SK-N-SH treated with all-trans-retinoic acid at 6 μM for 48 hours (cell line): ENCODE data around the gene PRR5.

ENCODE experiments used
- ATAC-seq: fragments of 200-7000 bp; cut with Tn5 transposase; 3 replicates; pipeline ENCODE4 v1.9.1; 2020; ENCODE audit warnings: mild to moderate bottlenecking, moderate library complexity
- ARNTL ChIP-seq: fragments of 450-650 bp; formaldehyde crosslinking; IDR thresholded peaks from 2 replicates; pipeline ENCODE4 v1.5.0; 2020; ENCODE audit warnings: low read depth, mild to moderate bottlenecking, moderate library complexity, borderline replicate concordance
- BACH2 ChIP-seq: fragments of 250-450 bp; sonication (Bioruptor Pico); IDR thresholded peaks from 2 replicates; pipeline ENCODE4 v1.9.0; 2021; ENCODE audit warnings: mild to moderate bottlenecking, borderline replicate concordance
- CSDC2 ChIP-seq: fragments of 250-450 bp; sonication (Bioruptor Pico); IDR thresholded peaks from 2 replicates; pipeline ENCODE4 v1.5.0; 2020; ENCODE audit warnings: mild to moderate bottlenecking, moderate library complexity
- ESRRG ChIP-seq: fragments of 250-450 bp; sonication (Bioruptor Pico); IDR thresholded peaks from 2 replicates; pipeline ENCODE4 v1.6.1; 2021; ENCODE audit warnings: mild to moderate bottlenecking
- GLIS3 ChIP-seq: fragments of 250-450 bp; sonication (Bioruptor Pico); IDR thresholded peaks from 2 replicates; pipeline ENCODE4 v1.5.0; 2020; ENCODE audit warnings: mild to moderate bottlenecking, moderate library complexity
- ISL1 ChIP-seq: fragments of 250-450 bp; sonication (Bioruptor Pico); IDR thresholded peaks from 2 replicates; pipeline ENCODE4 v2.1.2; 2022; ENCODE audit warnings: mild to moderate bottlenecking, moderate library complexity
- OSR1 ChIP-seq: fragments of 250-450 bp; sonication (Bioruptor Pico); IDR thresholded peaks from 2 replicates; pipeline ENCODE4 v1.8.0; 2022; ENCODE audit warnings: moderate library complexity, mild to moderate bottlenecking, inconsistent platforms
- PPARA ChIP-seq: fragments of 250-450 bp; sonication (Bioruptor Pico); IDR thresholded peaks from 2 replicates; pipeline ENCODE4 v1.5.0; 2020; ENCODE audit warnings: mild to moderate bottlenecking, borderline replicate concordance
- RARB ChIP-seq: fragments of 250-450 bp; sonication (Bioruptor Pico); IDR thresholded peaks from 2 replicates; pipeline ENCODE4 v1.8.0; 2021; ENCODE audit warnings: mild to moderate bottlenecking, moderate library complexity
- SNAI2 ChIP-seq: fragments of 250-450 bp; sonication (Bioruptor Pico); IDR thresholded peaks from 2 replicates; pipeline ENCODE4 v1.5.0; 2020; ENCODE audit warnings: mild to moderate bottlenecking, moderate library complexity
- TCF4 ChIP-seq: fragments of 250-450 bp; sonication (Bioruptor Pico); IDR thresholded peaks from 2 replicates; pipeline ENCODE4 v1.8.0; 2021; ENCODE audit warnings: mild to moderate bottlenecking, moderate library complexity, borderline replicate concordance
- TOX ChIP-seq: fragments of 250-450 bp; sonication (Bioruptor Pico); IDR thresholded peaks from 2 replicates; pipeline ENCODE4 v1.8.0; 2021; ENCODE audit warnings: mild to moderate bottlenecking, moderate library complexity, borderline replicate concordance
- ZFP3 ChIP-seq: fragments of 250-450 bp; sonication (Bioruptor Pico); IDR thresholded peaks from 2 replicates; pipeline ENCODE4 v1.5.0; 2020; ENCODE audit warnings: mild to moderate bottlenecking, moderate library complexity
- ZFP30 ChIP-seq: fragments of 450-650 bp; formaldehyde crosslinking; IDR thresholded peaks from 2 replicates; pipeline ENCODE4 v1.5.0; 2022; ENCODE audit warnings: mild to moderate bottlenecking, moderate library complexity
- ZNF565 ChIP-seq: fragments of 450-650 bp; formaldehyde crosslinking; conservative IDR thresholded peaks from 2 replicates; pipeline ENCODE4 v1.5.0; 2020; ENCODE audit warnings: low read depth, mild to moderate bottlenecking, moderate library complexity
- ZNF70 ChIP-seq: fragments of 450-650 bp; formaldehyde crosslinking; IDR thresholded peaks from 2 replicates; pipeline ENCODE4 v1.5.0; 2020; ENCODE audit warnings: mild to moderate bottlenecking, moderate library complexity
- ZNF8 ChIP-seq: fragments of 450-650 bp; formaldehyde crosslinking; IDR thresholded peaks from 2 replicates; pipeline ENCODE4 v1.5.0; 2020; ENCODE audit warnings: mild to moderate bottlenecking, moderate library complexity
- TF ChIP-seq, protein P1 (sequence below): fragments of 250-450 bp; sonication (Bioruptor Pico); IDR thresholded peaks from 2 replicates; pipeline ENCODE4 v1.5.0; 2020; ENCODE audit warnings: mild to moderate bottlenecking, moderate library complexity
- TF ChIP-seq, protein P2 (sequence below): fragments of 250-450 bp; sonication (Bioruptor Pico); IDR thresholded peaks from 2 replicates; pipeline ENCODE4 v1.5.1; 2021; ENCODE audit warnings: mild to moderate bottlenecking, moderate library complexity
- TF ChIP-seq, protein P3 (sequence below): fragments of 250-450 bp; sonication (Bioruptor Pico); IDR thresholded peaks from 2 replicates; pipeline ENCODE4 v1.8.0; 2020; ENCODE audit warnings: mild to moderate bottlenecking, moderate library complexity, borderline replicate concordance
- TF ChIP-seq, protein P4 (sequence below): fragments of 250-450 bp; sonication (Bioruptor Pico); IDR thresholded peaks from 2 replicates; pipeline ENCODE4 v1.8.0; 2021; ENCODE audit warnings: low read depth, mild to moderate bottlenecking, moderate library complexity, borderline replicate concordance
- TF ChIP-seq, protein P5 (sequence below): fragments of 250-450 bp; sonication (Bioruptor Pico); IDR thresholded peaks from 2 replicates; pipeline ENCODE4 v1.5.1; 2020; ENCODE audit warnings: low read depth, mild to moderate bottlenecking, moderate library complexity

Gene PRR5

DNA sequence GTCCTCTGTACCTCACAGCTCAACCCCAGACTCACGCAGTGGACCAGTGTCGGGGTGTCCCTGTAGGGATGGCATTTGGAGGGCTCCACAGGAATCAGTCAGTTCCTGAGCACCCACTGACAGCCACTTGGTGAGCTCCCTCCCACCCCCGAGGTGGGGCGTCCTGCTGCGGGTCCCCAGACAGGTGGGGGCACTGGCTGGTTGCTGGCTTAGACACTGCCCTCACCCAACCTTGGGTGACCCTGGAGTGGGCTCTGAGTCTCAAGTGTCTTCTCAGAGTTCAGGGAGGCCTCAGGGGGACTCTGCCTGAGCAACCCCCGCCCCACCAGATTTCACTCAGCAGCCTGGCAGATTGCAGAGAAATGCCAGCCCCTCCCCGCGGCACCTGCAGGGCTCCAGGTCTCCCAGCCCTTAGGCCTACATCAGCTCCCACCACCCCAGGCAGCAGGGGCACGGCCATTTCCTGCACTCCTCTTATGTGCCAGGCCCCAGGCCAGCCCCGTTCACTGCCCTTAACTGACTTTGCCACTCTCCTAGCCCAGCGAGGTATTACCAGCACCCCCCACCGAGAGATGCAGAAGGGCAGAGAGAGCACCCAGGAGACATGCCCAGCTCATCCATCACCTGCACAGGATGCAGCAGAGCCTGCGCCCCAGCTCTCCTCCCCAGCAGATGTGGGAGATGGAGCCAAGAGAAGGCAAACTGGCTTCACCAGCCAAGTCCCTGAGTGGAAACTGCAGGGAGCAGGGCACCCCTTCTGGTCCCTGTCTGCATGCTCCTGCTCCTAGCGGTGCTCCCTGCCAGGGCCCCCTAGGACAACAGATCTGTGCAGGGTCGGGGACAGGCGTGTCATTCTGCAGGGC lies 2.4 kb downstream of the PRR5 start:
- TF ChIP-seq ARNTL (CRISPR knock-in tag) (no peak), GLIS3 (no peak), ZFP3 (CRISPR knock-in tag) (no peak), ISL1 (CRISPR knock-in tag) (no peak), PPARA (CRISPR knock-in tag) (no peak)
- TF ChIP-seq, protein P1, sequence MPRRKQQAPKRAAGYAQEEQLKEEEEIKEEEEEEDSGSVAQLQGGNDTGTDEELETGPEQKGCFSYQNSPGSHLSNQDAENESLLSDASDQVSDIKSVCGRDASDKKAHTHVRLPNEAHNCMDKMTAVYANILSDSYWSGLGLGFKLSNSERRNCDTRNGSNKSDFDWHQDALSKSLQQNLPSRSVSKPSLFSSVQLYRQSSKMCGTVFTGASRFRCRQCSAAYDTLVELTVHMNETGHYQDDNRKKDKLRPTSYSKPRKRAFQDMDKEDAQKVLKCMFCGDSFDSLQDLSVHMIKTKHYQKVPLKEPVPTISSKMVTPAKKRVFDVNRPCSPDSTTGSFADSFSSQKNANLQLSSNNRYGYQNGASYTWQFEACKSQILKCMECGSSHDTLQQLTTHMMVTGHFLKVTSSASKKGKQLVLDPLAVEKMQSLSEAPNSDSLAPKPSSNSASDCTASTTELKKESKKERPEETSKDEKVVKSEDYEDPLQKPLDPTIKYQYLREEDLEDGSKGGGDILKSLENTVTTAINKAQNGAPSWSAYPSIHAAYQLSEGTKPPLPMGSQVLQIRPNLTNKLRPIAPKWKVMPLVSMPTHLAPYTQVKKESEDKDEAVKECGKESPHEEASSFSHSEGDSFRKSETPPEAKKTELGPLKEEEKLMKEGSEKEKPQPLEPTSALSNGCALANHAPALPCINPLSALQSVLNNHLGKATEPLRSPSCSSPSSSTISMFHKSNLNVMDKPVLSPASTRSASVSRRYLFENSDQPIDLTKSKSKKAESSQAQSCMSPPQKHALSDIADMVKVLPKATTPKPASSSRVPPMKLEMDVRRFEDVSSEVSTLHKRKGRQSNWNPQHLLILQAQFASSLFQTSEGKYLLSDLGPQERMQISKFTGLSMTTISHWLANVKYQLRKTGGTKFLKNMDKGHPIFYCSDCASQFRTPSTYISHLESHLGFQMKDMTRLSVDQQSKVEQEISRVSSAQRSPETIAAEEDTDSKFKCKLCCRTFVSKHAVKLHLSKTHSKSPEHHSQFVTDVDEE (CRISPR knock-in tag) = no peak
- TF ChIP-seq, protein P2, sequence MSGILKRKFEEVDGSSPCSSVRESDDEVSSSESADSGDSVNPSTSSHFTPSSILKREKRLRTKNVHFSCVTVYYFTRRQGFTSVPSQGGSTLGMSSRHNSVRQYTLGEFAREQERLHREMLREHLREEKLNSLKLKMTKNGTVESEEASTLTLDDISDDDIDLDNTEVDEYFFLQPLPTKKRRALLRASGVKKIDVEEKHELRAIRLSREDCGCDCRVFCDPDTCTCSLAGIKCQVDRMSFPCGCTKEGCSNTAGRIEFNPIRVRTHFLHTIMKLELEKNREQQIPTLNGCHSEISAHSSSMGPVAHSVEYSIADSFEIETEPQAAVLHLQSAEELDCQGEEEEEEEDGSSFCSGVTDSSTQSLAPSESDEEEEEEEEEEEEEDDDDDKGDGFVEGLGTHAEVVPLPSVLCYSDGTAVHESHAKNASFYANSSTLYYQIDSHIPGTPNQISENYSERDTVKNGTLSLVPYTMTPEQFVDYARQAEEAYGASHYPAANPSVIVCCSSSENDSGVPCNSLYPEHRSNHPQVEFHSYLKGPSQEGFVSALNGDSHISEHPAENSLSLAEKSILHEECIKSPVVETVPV = no peak
- ATAC-seq = no peak

DNA sequence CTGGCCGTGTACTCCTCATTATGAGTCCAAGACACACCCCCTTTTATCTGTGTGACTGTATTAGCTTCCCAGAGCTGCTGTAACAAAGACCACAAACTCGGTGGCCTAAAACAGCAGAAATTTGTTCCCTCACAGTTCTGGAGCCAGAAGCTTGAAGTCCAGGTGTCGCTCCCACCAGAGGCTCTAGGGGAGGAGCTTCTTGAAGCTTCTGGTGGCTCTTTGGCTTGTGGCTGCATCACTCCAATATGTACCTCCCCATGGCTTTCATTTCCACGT lies 3.0 kb downstream of the PRR5 start:
- TF ChIP-seq ZNF565 (no peak), ZNF70 (CRISPR knock-in tag) (no peak), TCF4 (CRISPR knock-in tag) (no peak), ZFP30 (CRISPR knock-in tag) (no peak)
- TF ChIP-seq, protein P2 = no peak

DNA sequence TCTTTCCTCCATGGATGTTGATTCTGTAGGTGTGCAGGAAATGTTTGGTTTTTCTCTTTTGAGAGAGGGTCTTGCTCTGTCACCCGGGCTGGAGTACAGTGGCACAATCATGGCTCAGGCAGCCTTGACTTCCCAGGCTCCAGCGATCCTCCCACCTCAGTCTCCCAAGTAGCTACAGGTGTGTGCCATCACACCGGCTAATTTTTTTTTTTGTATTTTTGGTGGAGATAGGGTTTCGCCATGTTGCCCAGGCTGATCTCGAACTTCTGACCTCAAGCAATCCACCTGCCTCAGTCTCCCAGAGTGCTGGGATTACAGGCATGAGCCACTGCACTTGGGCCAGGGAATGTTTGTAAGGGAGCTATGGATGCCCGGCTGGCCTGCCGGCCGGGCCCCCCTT lies 4.5 kb downstream of the PRR5 start:
- no peak for ATAC-seq
- TF ChIP-seq CSDC2 (CRISPR knock-in tag) (no peak), BACH2 (CRISPR knock-in tag) (no peak), TCF4 (CRISPR knock-in tag) (no peak), ZNF8 (CRISPR knock-in tag) (no peak), ZFP30 (CRISPR knock-in tag) (no peak), ISL1 (CRISPR knock-in tag) (no peak), ARNTL (CRISPR knock-in tag) (no peak), ZNF565 (no peak), ESRRG (CRISPR knock-in tag) (no peak), OSR1 (CRISPR knock-in tag) (no peak), SNAI2 (CRISPR knock-in tag) (no peak), ZFP3 (CRISPR knock-in tag) (no peak), PPARA (CRISPR knock-in tag) (no peak), TOX (no peak), RARB (CRISPR knock-in tag) (no peak), GLIS3 (no peak)
- TF ChIP-seq, protein P3, sequence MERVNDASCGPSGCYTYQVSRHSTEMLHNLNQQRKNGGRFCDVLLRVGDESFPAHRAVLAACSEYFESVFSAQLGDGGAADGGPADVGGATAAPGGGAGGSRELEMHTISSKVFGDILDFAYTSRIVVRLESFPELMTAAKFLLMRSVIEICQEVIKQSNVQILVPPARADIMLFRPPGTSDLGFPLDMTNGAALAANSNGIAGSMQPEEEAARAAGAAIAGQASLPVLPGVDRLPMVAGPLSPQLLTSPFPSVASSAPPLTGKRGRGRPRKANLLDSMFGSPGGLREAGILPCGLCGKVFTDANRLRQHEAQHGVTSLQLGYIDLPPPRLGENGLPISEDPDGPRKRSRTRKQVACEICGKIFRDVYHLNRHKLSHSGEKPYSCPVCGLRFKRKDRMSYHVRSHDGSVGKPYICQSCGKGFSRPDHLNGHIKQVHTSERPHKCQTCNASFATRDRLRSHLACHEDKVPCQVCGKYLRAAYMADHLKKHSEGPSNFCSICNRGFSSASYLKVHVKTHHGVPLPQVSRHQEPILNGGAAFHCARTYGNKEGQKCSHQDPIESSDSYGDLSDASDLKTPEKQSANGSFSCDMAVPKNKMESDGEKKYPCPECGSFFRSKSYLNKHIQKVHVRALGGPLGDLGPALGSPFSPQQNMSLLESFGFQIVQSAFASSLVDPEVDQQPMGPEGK (CRISPR knock-in tag) = no peak
- TF ChIP-seq, protein P4, sequence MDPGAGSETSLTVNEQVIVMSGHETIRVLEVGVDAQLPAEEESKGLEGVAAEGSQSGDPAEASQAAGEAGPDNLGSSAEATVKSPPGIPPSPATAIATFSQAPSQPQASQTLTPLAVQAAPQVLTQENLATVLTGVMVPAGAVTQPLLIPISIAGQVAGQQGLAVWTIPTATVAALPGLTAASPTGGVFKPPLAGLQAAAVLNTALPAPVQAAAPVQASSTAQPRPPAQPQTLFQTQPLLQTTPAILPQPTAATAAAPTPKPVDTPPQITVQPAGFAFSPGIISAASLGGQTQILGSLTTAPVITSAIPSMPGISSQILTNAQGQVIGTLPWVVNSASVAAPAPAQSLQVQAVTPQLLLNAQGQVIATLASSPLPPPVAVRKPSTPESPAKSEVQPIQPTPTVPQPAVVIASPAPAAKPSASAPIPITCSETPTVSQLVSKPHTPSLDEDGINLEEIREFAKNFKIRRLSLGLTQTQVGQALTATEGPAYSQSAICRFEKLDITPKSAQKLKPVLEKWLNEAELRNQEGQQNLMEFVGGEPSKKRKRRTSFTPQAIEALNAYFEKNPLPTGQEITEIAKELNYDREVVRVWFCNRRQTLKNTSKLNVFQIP (CRISPR knock-in tag) = no peak
- TF ChIP-seq, protein P5, sequence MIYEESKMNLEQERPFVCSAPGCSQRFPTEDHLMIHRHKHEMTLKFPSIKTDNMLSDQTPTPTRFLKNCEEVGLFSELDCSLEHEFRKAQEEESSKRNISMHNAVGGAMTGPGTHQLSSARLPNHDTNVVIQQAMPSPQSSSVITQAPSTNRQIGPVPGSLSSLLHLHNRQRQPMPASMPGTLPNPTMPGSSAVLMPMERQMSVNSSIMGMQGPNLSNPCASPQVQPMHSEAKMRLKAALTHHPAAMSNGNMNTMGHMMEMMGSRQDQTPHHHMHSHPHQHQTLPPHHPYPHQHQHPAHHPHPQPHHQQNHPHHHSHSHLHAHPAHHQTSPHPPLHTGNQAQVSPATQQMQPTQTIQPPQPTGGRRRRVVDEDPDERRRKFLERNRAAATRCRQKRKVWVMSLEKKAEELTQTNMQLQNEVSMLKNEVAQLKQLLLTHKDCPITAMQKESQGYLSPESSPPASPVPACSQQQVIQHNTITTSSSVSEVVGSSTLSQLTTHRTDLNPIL (CRISPR knock-in tag) = no peak
- TF ChIP-seq, protein P2 = no peak

More for the DNA sequence above, 3.0 kb downstream of the PRR5 start:
- ATAC-seq = no peak
